Measurements from ENCODE around the gene XRCC5. TPM values are rescaled to one million over a fixed set of nuclear protein-coding genes. Genes with fewer than 3 reads are reported as not detected.

The XRCC5 gene
- total and polyA plus RNA-seq, 10 of the 15 experiments (the other 5 are each of a cell fraction or from before 2014, with no cell fraction given) = 259 to 815 (median 530) TPM

GRCh38 chr2:216164576-216164975 lies 55.4 kb downstream of the XRCC5 start:
- no peak overlapping the region for H3K4me3 ChIP-seq
- POLR2A ChIA-PET = interaction anchor here (0.6 kb wide), 1 partner anchor 459 kb away, joined by 4 read pairs; no protein-coding TSS in a partner anchor
- TF ChIP-seq HDGF (IDR thresholded peaks at IDR 0.05) = no peak
- no peak for TF ChIP-seq MTA3 (IDR thresholded peaks at IDR 0.05; ENCODE audit: borderline replicate concordance, low read length)
- TF ChIP-seq SMAD1 (IDR thresholded peaks at IDR 0.05; ENCODE audit: low read depth, partially characterized antibody) = no peak
- TF ChIP-seq TCF7 (IDR thresholded peaks at IDR 0.05; ENCODE audit: borderline replicate concordance) = no peak
- no peak for TF ChIP-seq CREB1 (IDR thresholded peaks at IDR 0.05; ENCODE audit: low read depth)
- TF ChIP-seq NFYB (IDR thresholded peaks at IDR 0.05; ENCODE audit: insufficient read depth, low read depth, low read length) = no peak
- TF ChIP-seq EGR1 (IDR thresholded peaks at IDR 0.05; ENCODE audit: borderline replicate concordance in 1 of 2, low read depth in 2 of 2, low read length in 2 of 2) = no peak
- no peak for TF ChIP-seq E2F4 (IDR thresholded peaks at IDR 0.05; ENCODE audit: low read depth, low read length)
- TF ChIP-seq ZNF24 (IDR thresholded peaks at IDR 0.05) = no peak
- TF ChIP-seq SUPT20H (IDR thresholded peaks at IDR 0.05; ENCODE audit: borderline replicate concordance, control insufficient read depth, low read depth, low read length) = no peak
- no peak for TF ChIP-seq SPI1 (IDR thresholded peaks at IDR 0.05; ENCODE audit: borderline replicate concordance, insufficient read depth, low read depth, low read length)
- no peak for TF ChIP-seq BHLHE40 (IDR thresholded peaks at IDR 0.05; ENCODE audit: borderline replicate concordance in 1 of 2, low read depth in 2 of 2, low read length in 1 of 2)
- no peak for TF ChIP-seq MYC (IDR thresholded peaks at IDR 0.05; ENCODE audit: insufficient read depth, insufficient read length, insufficient replicate concordance, low read length, severe bottlenecking)
- TF ChIP-seq CUX1 (IDR thresholded peaks at IDR 0.05; ENCODE audit: insufficient replicate concordance, low read depth, low read length) = no peak
- no peak for TF ChIP-seq BRCA1 (IDR thresholded peaks at IDR 0.05; ENCODE audit: low read depth, low read length)
- TF ChIP-seq ETV6 (conservative IDR thresholded peaks at IDR 0.05 in 1 of 2, IDR thresholded peaks at IDR 0.05 in 1 of 2; ENCODE audit: borderline replicate concordance in 1 of 2, low read depth in 1 of 2) = no peak

More at GRCh38 chr2:216164576-216164975, 55.4 kb downstream of the XRCC5 start:
- ATAC-seq (no peak), DNase-seq (ENCODE audit: low read depth, low spot score) (no peak), FAIRE-seq (no peak)
- Histone ChIP-seq H3K27me3 (replicated peaks in 1 of 2; ENCODE audit: control insufficient read depth in 2 of 2, insufficient read depth in 2 of 2, low read length in 1 of 2) (no peaks in the 10 kb centered on the region), H2AFZ (ENCODE audit: control insufficient read depth, low read depth, low read length) (no peak overlapping the region), H3K27ac (ENCODE audit: control insufficient read depth, insufficient read depth) (no peak overlapping the region), H4K20me1 (ENCODE audit: control insufficient read depth, insufficient read depth) (no peaks in the 10 kb centered on the region), H3K79me2 (ENCODE audit: control insufficient read depth, insufficient read depth, low read length) (no peaks in the 10 kb centered on the region; the same call in 1 of the 2 replicates), H3K9ac (ENCODE audit: control insufficient read depth, insufficient read depth, low read length) (no peak overlapping the region), H3K9me3 (replicated peaks; ENCODE audit: control insufficient read depth, insufficient read depth, low read length) (no peaks in the 10 kb centered on the region), H3K36me3 (ENCODE audit: control insufficient read depth in 2 of 2, insufficient read depth in 2 of 2, low read length in 1 of 2) (peaks cover 17 to 66% of the 10 kb centered on the region in 2 experiments), H3K4me1 (ENCODE audit: control insufficient read depth, insufficient read depth, low read length) (no peaks in the 10 kb centered on the region), H3K4me2 (ENCODE audit: control insufficient read depth, insufficient read depth) (no peak overlapping the region)
- intact Hi-C loops (cut with micrococcal nuclease; ENCODE audit: unreplicated experiment) = no loop called here
- RAD21 ChIA-PET (ENCODE audit: unreplicated experiment) = no interaction called here
- 86% methylated on average over 4 of the region's 4 CpGs for WGBS (ENCODE audit: insufficient coverage, insufficient replicate concordance, low lambda C conversion rate, missing lambda C conversion rate)
- no TSS peak for BruUV-seq (replicated peaks)
- CTCF ChIA-PET = interaction anchor here (2.0 kb wide), 1 partner anchor 51 kb away, joined by 6 read pairs; no protein-coding TSS in a partner anchor
- in situ Hi-C loops (cut with MboI) = no loop called here
- SMC1A ChIA-PET (ENCODE audit: uncharacterized antibody, unreplicated experiment) = interaction anchor here (0.9 to 1.7 kb wide), 4 partner anchors 10 to 51 kb away, joined by 3 to 4 read pairs (median 3); no protein-coding TSS in a partner anchor

All from GM12878 (cell line).